CD4-positive, CD25-positive, alpha-beta regulatory T cell (primary cell): Measurements from ENCODE around the gene PTPRN2. TPM values are rescaled to one million over a fixed set of nuclear protein-coding genes. Genes with fewer than 3 reads are reported as not detected.

Experiments
- ATAC-seq, 2 donors: fragments of 150-1000 bp; cut with Tn5 transposase; one replicate each; pipeline ENCODE4 v1.10.0; 2021; ENCODE audit warnings: low read depth in 2 of 2, moderate number of reproducible peaks in 2 of 2, moderate library complexity in 1 of 2
- DNase-seq, 3 donors: peaks; one replicate each; pipeline versions ENCODE4 v3.0.0 to v3.0.0-alpha.2; 2012 to 2022; ENCODE audit warnings: mixed read lengths in 1 of 3
- H3K27ac ChIP-seq: one replicate; pipeline ENCODE4 v1.7.0; 2013; ENCODE audit warnings: mild to moderate bottlenecking, low read length; ENCODE audit not compliant: insufficient read depth, poor library complexity, severe bottlenecking
- H3K27me3 ChIP-seq: one replicate; pipeline ENCODE4 v1.7.0; 2013; ENCODE audit warnings: low read length; ENCODE audit not compliant: control insufficient read depth, insufficient read depth
- H3K36me3 ChIP-seq: one replicate; pipeline ENCODE4 v1.7.0; 2013; ENCODE audit warnings: mild to moderate bottlenecking, low read length, moderate library complexity; ENCODE audit not compliant: control insufficient read depth, insufficient read depth
- H3K4me1 ChIP-seq: 2 replicates; pipeline ENCODE4 v1.7.0; 2013; ENCODE audit warnings: mild to moderate bottlenecking, low read length; ENCODE audit not compliant: insufficient read depth, control insufficient read depth, poor library complexity, severe bottlenecking
- H3K4me3 ChIP-seq: one replicate; pipeline ENCODE4 v1.7.0; 2013; ENCODE audit warnings: low read depth, mild to moderate bottlenecking, low read length, moderate library complexity
- H3K9me3 ChIP-seq, 2 experiments: 1 replicate in 1 of 2; 2 replicates in 1 of 2; pipeline ENCODE4 v1.7.0; 2013; ENCODE audit warnings: low read length in 2 of 2, mild to moderate bottlenecking in 1 of 2, moderate library complexity in 1 of 2; ENCODE audit not compliant: control insufficient read depth in 2 of 2
- H3K27ac Mint-ChIP-seq, 3 donors: one replicate each; pipeline ENCODE4 v1.8.0; 2020 to 2022; ENCODE audit warnings: mild to moderate bottlenecking in 3 of 3, mixed read lengths in 3 of 3, moderate library complexity in 2 of 3
- H3K27me3 Mint-ChIP-seq: one replicate; pipeline ENCODE4 v1.8.0; 2022; ENCODE audit warnings: mild to moderate bottlenecking, mixed read lengths
- H3K36me3 Mint-ChIP-seq: one replicate; pipeline ENCODE4 v1.8.0; 2020; ENCODE audit warnings: mixed read lengths
- H3K4me1 Mint-ChIP-seq, 4 donors: one replicate each; pipeline ENCODE4 v1.8.0; 2020 to 2022; ENCODE audit warnings: mixed read lengths in 4 of 4, mild to moderate bottlenecking in 1 of 4
- H3K4me3 Mint-ChIP-seq, 4 donors: one replicate each; pipeline ENCODE4 v1.8.0; 2020 to 2022; ENCODE audit warnings: mild to moderate bottlenecking in 4 of 4, mixed read lengths in 4 of 4, moderate library complexity in 3 of 4
- H3K9me3 Mint-ChIP-seq, 7 donors: one replicate each; pipeline ENCODE4 v1.8.0; 2020 to 2022; ENCODE audit warnings: mixed read lengths in 7 of 7, mild to moderate bottlenecking in 3 of 7, moderate library complexity in 2 of 7
- polyA plus RNA-seq, 4 donors: library from polyadenylated mRNA; unstranded; fragments of 300-500 nt; fragmentation: Illumina TruSeq; gene quantifications; one replicate each; pipeline ENCODE4 v1.2.3, GENCODE V29; 2021
- total RNA-seq: library from RNA; stranded (reverse); gene quantifications from one replicate; pipeline ENCODE4 v1.2.3, GENCODE V29; 2022

PTPRN2 gene
- total and polyA plus RNA-seq, 5 donors from 2014 or later, result 1.6 to 4.7 (median 2.7) TPM

GRCh38 chr7:158074896-158075632, 512.6 kb downstream of the PTPRN2 start:
- no peaks in the 10 kb centered on the region for H3K36me3 ChIP-seq
- no peaks in the 10 kb centered on the region for H3K9me3 ChIP-seq
- H3K27me3 Mint-ChIP-seq, result no peaks in the 10 kb centered on the region
- no peak overlapping the region for H3K27ac ChIP-seq
- H3K4me3 ChIP-seq, result no peak overlapping the region
- no peak overlapping the region for H3K27ac Mint-ChIP-seq
- no peaks in the 10 kb centered on the region for H3K4me1 ChIP-seq
- no peak overlapping the region for H3K4me3 Mint-ChIP-seq
- no peak for ATAC-seq
- H3K4me1 Mint-ChIP-seq, result no peaks in the 10 kb centered on the region
- H3K36me3 Mint-ChIP-seq, result no peaks in the 10 kb centered on the region
- no peak for DNase-seq
- no peaks in the 10 kb centered on the region for H3K27me3 ChIP-seq
- peaks cover 0 to 3% (median 0%) of the 10 kb centered on the region in 7 donors for H3K9me3 Mint-ChIP-seq

GRCh38 chr7:158073845-158074840, 513.5 kb downstream of the PTPRN2 start:
- Histone ChIP-seq H3K9me3 (no peaks in the 10 kb centered on the region), H3K36me3 (no peaks in the 10 kb centered on the region), H3K27ac (no peak overlapping the region), H3K27me3 (no peaks in the 10 kb centered on the region), H3K4me1 (no peaks in the 10 kb centered on the region), H3K4me3 (no peak overlapping the region)
- DNase-seq (no peak), ATAC-seq (no peak)
- Mint-ChIP-seq H3K27me3 (no peaks in the 10 kb centered on the region), H3K36me3 (no peaks in the 10 kb centered on the region), H3K4me3 (no peak overlapping the region), H3K9me3 (peaks cover 0 to 4% (median 0%) of the 10 kb centered on the region in 7 donors), H3K4me1 (no peaks in the 10 kb centered on the region), H3K27ac (no peak overlapping the region)

GRCh38 chr7:158072991-158073730, 514.5 kb downstream of the PTPRN2 start:
- Mint-ChIP-seq H3K27me3 (no peaks in the 10 kb centered on the region), H3K36me3 (no peaks in the 10 kb centered on the region), H3K27ac (no peak overlapping the region), H3K4me1 (no peaks in the 10 kb centered on the region), H3K4me3 (no peak overlapping the region), H3K9me3 (peaks cover 0 to 4% (median 0%) of the 10 kb centered on the region in 7 donors)
- Histone ChIP-seq H3K27me3 (no peaks in the 10 kb centered on the region), H3K9me3 (no peaks in the 10 kb centered on the region), H3K4me3 (no peak overlapping the region), H3K4me1 (no peaks in the 10 kb centered on the region), H3K36me3 (no peaks in the 10 kb centered on the region), H3K27ac (no peak overlapping the region)
- no peak for ATAC-seq
- DNase-seq, result no peak

GRCh38 chr7:158070222-158070920, 517.3 kb downstream of the PTPRN2 start:
- no peak for DNase-seq
- H3K27ac ChIP-seq, result no peak overlapping the region

GRCh38 chr7:158068853-158069252, 518.8 kb downstream of the PTPRN2 start:
- Histone ChIP-seq H3K27ac (no peak overlapping the region), H3K36me3 (no peaks in the 10 kb centered on the region), H3K27me3 (no peaks in the 10 kb centered on the region), H3K4me3 (no peak overlapping the region), H3K9me3 (no peaks in the 10 kb centered on the region), H3K4me1 (no peaks in the 10 kb centered on the region)
- DNase-seq (no peak), ATAC-seq (no peak)
- Mint-ChIP-seq H3K9me3 (peaks cover 0 to 3% (median 0%) of the 10 kb centered on the region in 7 donors), H3K27ac (no peak overlapping the region), H3K36me3 (no peaks in the 10 kb centered on the region), H3K4me1 (no peaks in the 10 kb centered on the region), H3K27me3 (no peaks in the 10 kb centered on the region), H3K4me3 (no peak overlapping the region)

More at GRCh38 chr7:158070222-158070920, 517.3 kb downstream of the PTPRN2 start:
- Histone ChIP-seq H3K27me3 (no peaks in the 10 kb centered on the region), H3K4me1 (no peaks in the 10 kb centered on the region), H3K4me3 (no peak overlapping the region), H3K9me3 (no peaks in the 10 kb centered on the region), H3K36me3 (no peaks in the 10 kb centered on the region)
- no peak for ATAC-seq
- H3K36me3 Mint-ChIP-seq, result no peaks in the 10 kb centered on the region
- H3K4me1 Mint-ChIP-seq, result no peaks in the 10 kb centered on the region
- H3K4me3 Mint-ChIP-seq, result no peak overlapping the region
- no peaks in the 10 kb centered on the region for H3K27me3 Mint-ChIP-seq
- H3K9me3 Mint-ChIP-seq, result peaks cover 0 to 4% (median 0%) of the 10 kb centered on the region in 7 donors
- no peak overlapping the region for H3K27ac Mint-ChIP-seq

- Histone ChIP-seq H3K36me3 (no peaks in the 10 kb centered on the region), H3K4me3 (no peak overlapping the region), H3K27me3 (no peaks in the 10 kb centered on the region), H3K4me1 (no peaks in the 10 kb centered on the region), H3K9me3 (no peaks in the 10 kb centered on the region), H3K27ac (no peak overlapping the region)
- Mint-ChIP-seq H3K36me3 (no peaks in the 10 kb centered on the region), H3K9me3 (peaks cover 0 to 4% (median 1%) of the 10 kb centered on the region in 7 donors), H3K27ac (no peak overlapping the region), H3K4me3 (no peak overlapping the region), H3K4me1 (no peaks in the 10 kb centered on the region), H3K27me3 (no peaks in the 10 kb centered on the region)
- ATAC-seq (no peak), DNase-seq (no peak)
These were observed 519.6 kb downstream of the PTPRN2 start for GRCh38 chr7:158067931-158068482.
